ENCODE results near the gene SERPINB11. TPM values are rescaled to one million over a fixed set of nuclear protein-coding genes. Genes with fewer than 3 reads are reported as not detected.

SERPINB11 gene
- total and polyA plus RNA-seq, 10 of the 15 experiments (the other 5 are each of a cell fraction or from before 2014, with no cell fraction given): not detected

- POLR2A ChIA-PET: no interaction called here
- FAIRE-seq: no peak
- TF ChIP-seq E2F8 (IDR thresholded peaks at IDR 0.05; ENCODE audit: low read depth, partially characterized antibody) (no peak), SIN3A (IDR thresholded peaks at IDR 0.05; ENCODE audit: low read depth, low read length) (no peak), HSF1 (IDR thresholded peaks at IDR 0.05; ENCODE audit: low read depth, low read length) (no peak)
These were observed 50.9 kb downstream of the SERPINB11 start for GRCh38 chr18:63753676-63754075.

More at GRCh38 chr18:63753676-63754075, 50.9 kb downstream of the SERPINB11 start:
- Histone ChIP-seq H4K20me1 (ENCODE audit: control insufficient read depth, insufficient read depth) (no peaks in the 10 kb centered on the region), H3K36me3 (ENCODE audit: control insufficient read depth in 2 of 2, insufficient read depth in 2 of 2, low read length in 1 of 2) (no peaks in the 10 kb centered on the region), H3K4me3 (no peak overlapping the region), H3K27ac (ENCODE audit: control insufficient read depth, insufficient read depth) (no peak overlapping the region), H3K79me2 (ENCODE audit: control insufficient read depth, insufficient read depth, low read length) (no peaks in the 10 kb centered on the region), H3K9ac (ENCODE audit: control insufficient read depth, insufficient read depth, low read length) (no peak overlapping the region), H3K27me3 (replicated peaks in 1 of 2; ENCODE audit: control insufficient read depth in 2 of 2, insufficient read depth in 2 of 2, low read length in 1 of 2) (peaks cover 0 to 1% of the 10 kb centered on the region in 2 experiments; a peak in 2 of 4 replicates), H3K9me3 (replicated peaks; ENCODE audit: control insufficient read depth, insufficient read depth, low read length) (no peaks in the 10 kb centered on the region), H3K4me2 (ENCODE audit: control insufficient read depth, insufficient read depth) (no peak overlapping the region), H3K4me1 (ENCODE audit: control insufficient read depth, insufficient read depth, low read length) (no peaks in the 10 kb centered on the region), H2AFZ (ENCODE audit: control insufficient read depth, low read depth, low read length) (no peak overlapping the region)
- SMC1A ChIA-PET (ENCODE audit: uncharacterized antibody, unreplicated experiment): no interaction called here
- RAD21 ChIA-PET (ENCODE audit: unreplicated experiment): no interaction called here
- CTCF ChIA-PET: interaction anchor here (1.0 kb wide), 1 partner anchor 14 kb away, joined by 4 read pairs; no protein-coding TSS in a partner anchor
- in situ Hi-C loops (cut with MboI): no loop called here
- ATAC-seq: no peak
- DNase-seq (ENCODE audit: low read depth, low spot score): no peak
- no TSS peak for BruUV-seq (replicated peaks)
- intact Hi-C loops (cut with micrococcal nuclease; ENCODE audit: unreplicated experiment): no loop called here

Measured in GM12878 (cell line).